ENCODE results near the gene CCNG2. TPM values are rescaled to one million over a fixed set of nuclear protein-coding genes. Genes with fewer than 3 reads are reported as not detected.

Gene CCNG2
- total RNA-seq, 4 donors from 2014 or later: 31.7 to 75.1 (median 40.0) TPM

- intact Hi-C loops (cut with DNase I; ENCODE audit: low total_unique reads): no loop called here
- DNase-seq (ENCODE audit: low spot score in 2 of 2): no peak
- TF ChIP-seq, protein P1, sequence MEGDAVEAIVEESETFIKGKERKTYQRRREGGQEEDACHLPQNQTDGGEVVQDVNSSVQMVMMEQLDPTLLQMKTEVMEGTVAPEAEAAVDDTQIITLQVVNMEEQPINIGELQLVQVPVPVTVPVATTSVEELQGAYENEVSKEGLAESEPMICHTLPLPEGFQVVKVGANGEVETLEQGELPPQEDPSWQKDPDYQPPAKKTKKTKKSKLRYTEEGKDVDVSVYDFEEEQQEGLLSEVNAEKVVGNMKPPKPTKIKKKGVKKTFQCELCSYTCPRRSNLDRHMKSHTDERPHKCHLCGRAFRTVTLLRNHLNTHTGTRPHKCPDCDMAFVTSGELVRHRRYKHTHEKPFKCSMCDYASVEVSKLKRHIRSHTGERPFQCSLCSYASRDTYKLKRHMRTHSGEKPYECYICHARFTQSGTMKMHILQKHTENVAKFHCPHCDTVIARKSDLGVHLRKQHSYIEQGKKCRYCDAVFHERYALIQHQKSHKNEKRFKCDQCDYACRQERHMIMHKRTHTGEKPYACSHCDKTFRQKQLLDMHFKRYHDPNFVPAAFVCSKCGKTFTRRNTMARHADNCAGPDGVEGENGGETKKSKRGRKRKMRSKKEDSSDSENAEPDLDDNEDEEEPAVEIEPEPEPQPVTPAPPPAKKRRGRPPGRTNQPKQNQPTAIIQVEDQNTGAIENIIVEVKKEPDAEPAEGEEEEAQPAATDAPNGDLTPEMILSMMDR (IDR thresholded peaks at IDR 0.05): no peak
- TF ChIP-seq POLR2A (IDR thresholded peaks at IDR 0.05): no peak
- 74 to 84% methylated on average over 5 of the region's 5 CpGs for WGBS, 2 donors
- H3K4me3 ChIP-seq (ENCODE audit: low read depth, poor library complexity, severe bottlenecking): no peak overlapping the region
Measured at GRCh38 chr4:77121736-77122240, 35.2 kb upstream of the CCNG2 start.

- 70 to 78% methylated on average over 4 of the region's 4 CpGs for WGBS, 2 donors
- TF ChIP-seq, protein P1 (IDR thresholded peaks at IDR 0.05): no peak
- TF ChIP-seq POLR2A (IDR thresholded peaks at IDR 0.05): no peak
- intact Hi-C loops (cut with DNase I; ENCODE audit: low total_unique reads): no loop called here
- H3K4me3 ChIP-seq (ENCODE audit: low read depth, poor library complexity, severe bottlenecking): no peak overlapping the region
- DNase-seq (ENCODE audit: low spot score in 2 of 2): no peak
Measured at GRCh38 chr4:77122656-77123055, 34.4 kb upstream of the CCNG2 start.

- no peak for DNase-seq (ENCODE audit: low spot score in 2 of 2)
- TF ChIP-seq POLR2A (IDR thresholded peaks at IDR 0.05): no peak
- TF ChIP-seq, protein P1 (IDR thresholded peaks at IDR 0.05): no peak
- H3K4me3 ChIP-seq (ENCODE audit: low read depth, poor library complexity, severe bottlenecking): no peak overlapping the region
- WGBS, 2 donors: 73 to 74% methylated on average over 1 of the region's 1 CpG
- intact Hi-C loops (cut with DNase I; ENCODE audit: low total_unique reads): no loop called here
Measured at GRCh38 chr4:77123411-77123810, 33.6 kb upstream of the CCNG2 start.

- 50 to 57% methylated on average over 3 of the region's 3 CpGs for WGBS, 2 donors
Measured at GRCh38 chr4:77124576-77124975, 32.4 kb upstream of the CCNG2 start.

GRCh38 chr4:77125961-77126360 lies 31.0 kb upstream of the CCNG2 start:
- H3K4me3 ChIP-seq (ENCODE audit: low read depth, poor library complexity, severe bottlenecking): no peak overlapping the region
- no peak for TF ChIP-seq POLR2A (IDR thresholded peaks at IDR 0.05)
- TF ChIP-seq, protein P1 (IDR thresholded peaks at IDR 0.05): no peak
- 26 to 48% methylated on average over 8 of the region's 8 CpGs for WGBS, 2 donors
- DNase-seq (ENCODE audit: low spot score in 2 of 2): no peak
- intact Hi-C loops (cut with DNase I; ENCODE audit: low total_unique reads): no loop called here

More at GRCh38 chr4:77124576-77124975, 32.4 kb upstream of the CCNG2 start:
- H3K4me3 ChIP-seq (ENCODE audit: low read depth, poor library complexity, severe bottlenecking): no peak overlapping the region
- TF ChIP-seq POLR2A (IDR thresholded peaks at IDR 0.05): no peak
- TF ChIP-seq, protein P1 (IDR thresholded peaks at IDR 0.05): no peak
- no peak for DNase-seq (ENCODE audit: low spot score in 2 of 2)
- intact Hi-C loops (cut with DNase I; ENCODE audit: low total_unique reads): no loop called here

DNA sequence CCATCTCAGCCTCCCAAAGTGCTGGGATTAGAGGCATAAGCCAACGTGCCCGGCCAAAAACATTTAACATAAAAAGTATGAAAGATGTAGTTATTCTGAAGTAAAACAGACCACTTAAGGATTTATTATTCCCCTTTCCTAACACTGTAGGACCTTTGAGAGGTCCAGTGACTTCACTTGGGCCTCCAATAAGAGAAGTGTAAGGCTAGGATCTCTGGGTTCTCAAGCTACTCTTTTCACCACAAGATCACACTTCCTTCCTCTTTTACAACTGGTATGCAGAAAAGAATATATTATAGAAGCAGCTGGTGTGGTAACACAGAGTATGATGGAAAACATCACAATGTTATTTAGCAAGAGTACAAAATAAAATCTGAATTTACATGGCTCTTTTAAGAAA lies 30.2 kb upstream of the CCNG2 start:
- intact Hi-C loops (cut with DNase I; ENCODE audit: low total_unique reads): no loop called here
- WGBS, 2 donors: 82 to 84% methylated on average over 2 of the region's 2 CpGs
- DNase-seq (ENCODE audit: low spot score in 2 of 2): no peak
- TF ChIP-seq, protein P1 (IDR thresholded peaks at IDR 0.05): no peak
- TF ChIP-seq POLR2A (IDR thresholded peaks at IDR 0.05): no peak
- H3K4me3 ChIP-seq (ENCODE audit: low read depth, poor library complexity, severe bottlenecking): no peak overlapping the region

Data from lower leg skin (tissue), 4 donors.